ENCODE results near the gene TBC1D12.
"Not testable (repeated sequence)": the region's sequence is repeated elsewhere in the genome, so short reads cannot be mapped to it uniquely, and the experiment has no call there.

Gene TBC1D12

DNA sequence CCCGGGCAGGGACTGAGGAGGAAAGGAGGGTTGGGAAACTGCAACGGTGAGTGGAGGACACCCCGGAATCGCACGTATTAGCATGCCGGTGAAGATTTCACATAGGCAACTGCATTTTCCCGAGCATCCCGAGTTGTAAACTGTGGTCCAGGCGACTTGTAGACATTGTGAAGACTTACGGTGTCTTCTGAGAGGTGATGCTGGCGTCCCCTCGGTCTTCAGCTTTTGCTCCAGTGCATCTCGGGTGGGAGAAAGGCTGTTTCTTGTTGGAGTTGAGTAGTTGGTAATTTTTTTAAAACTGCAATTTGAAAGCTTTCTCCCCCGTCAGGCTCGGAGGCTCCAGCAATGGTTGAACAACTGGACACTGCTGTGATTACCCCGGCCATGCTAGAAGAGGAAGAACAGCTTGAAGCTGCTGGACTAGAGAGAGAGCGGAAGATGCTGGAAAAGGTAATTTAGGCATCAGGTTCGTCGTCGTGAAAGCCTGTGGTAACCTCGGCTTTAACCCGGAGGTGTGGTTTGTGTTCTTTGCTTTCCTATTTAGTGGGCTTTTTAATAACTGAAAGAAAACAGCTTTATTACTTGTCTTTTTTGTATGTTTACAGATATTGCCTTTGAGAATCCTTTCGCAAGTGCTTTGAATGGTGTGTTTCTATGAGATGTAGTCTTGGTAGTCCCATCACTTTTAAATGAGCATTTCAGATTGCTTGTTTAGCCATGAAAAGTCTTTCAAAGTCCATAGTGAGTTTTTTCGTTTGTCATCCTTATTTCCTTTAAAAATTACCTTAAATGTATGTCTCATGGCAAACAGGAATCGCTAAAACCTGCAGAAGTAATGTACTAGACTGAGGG is 143.9 kb downstream of the TBC1D12 start:
- DNase-seq (ENCODE audit: low spot score), result peak; percentile 24

DNA sequence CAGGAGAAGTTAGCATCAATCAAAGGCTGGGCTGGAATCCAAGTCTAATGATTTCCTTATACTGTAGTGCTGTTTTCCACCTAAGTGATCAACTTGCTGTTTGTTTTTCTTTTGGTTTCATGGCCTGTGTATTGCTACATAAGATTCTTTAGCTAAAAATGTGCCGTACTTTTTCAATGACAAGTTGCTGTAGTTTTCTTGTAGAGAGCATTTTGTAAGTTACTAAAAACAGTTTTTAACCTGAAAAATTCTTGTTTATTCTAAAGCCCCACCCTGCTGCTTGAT is 144.5 kb downstream of the TBC1D12 start:
- peak; percentile 9 for DNase-seq (ENCODE audit: low spot score)

GRCh38 chr10:94549221-94549620 is 146.9 kb downstream of the TBC1D12 start:
- no peak for DNase-seq (ENCODE audit: low spot score)

GRCh38 chr10:94567714-94568307 is 165.5 kb downstream of the TBC1D12 start:
- not testable (repeated sequence) for DNase-seq (ENCODE audit: low spot score)

DNA sequence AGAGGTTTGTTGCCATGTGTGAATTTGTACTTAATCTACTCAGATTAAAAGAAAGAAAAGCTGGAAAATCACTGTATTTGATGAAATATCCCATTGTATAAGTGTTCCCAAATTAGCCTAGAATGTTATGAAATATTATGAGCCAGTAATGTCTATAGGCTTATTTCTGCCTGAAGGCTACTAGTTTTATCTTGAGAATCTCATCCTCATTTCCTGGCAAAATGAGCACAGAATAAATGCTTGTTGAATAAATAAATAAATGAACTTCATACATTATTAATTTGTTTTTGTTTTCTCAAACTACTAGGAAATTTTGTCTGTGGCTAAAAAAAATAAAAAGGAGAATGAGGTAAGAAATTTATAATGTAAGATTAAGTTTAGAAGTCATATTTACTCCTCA is 168.7 kb downstream of the TBC1D12 start:
- DNase-seq (ENCODE audit: low spot score), result no peak

GRCh38 chr10:94571528-94571927 is 169.2 kb downstream of the TBC1D12 start:
- DNase-seq (ENCODE audit: low spot score), result no peak

- no peak for DNase-seq (ENCODE audit: low spot score)
Measured at GRCh38 chr10:94578790-94579189, 176.4 kb downstream of the TBC1D12 start.

DNA sequence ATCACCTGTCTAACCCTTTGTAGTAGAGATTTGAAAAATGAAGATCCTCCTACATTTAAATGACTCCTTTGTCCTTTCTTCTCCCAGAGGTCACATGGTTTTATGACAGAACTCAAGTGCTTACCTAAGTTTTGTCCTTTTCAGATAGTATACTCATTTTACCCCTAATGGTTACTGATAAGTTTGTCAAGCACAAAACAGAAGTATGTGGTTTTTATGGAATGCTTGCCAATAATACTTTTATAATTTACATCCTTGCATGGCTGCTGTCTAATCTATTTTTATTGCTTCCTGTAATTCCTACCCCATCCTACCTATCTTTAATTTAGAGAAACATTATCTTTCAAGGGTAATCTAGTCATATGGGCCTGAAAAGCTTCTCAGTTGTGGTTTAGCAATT is 180.8 kb downstream of the TBC1D12 start:
- DNase-seq (ENCODE audit: low spot score), result no peak
